HepG2 (cell line): Measurements from ENCODE around the gene TBC1D16. TPM values are rescaled to one million over a fixed set of nuclear protein-coding genes. Genes with fewer than 3 reads are reported as not detected.

Experiments used
- CTCF ChIP-seq: sonication (generic); formaldehyde crosslinking; IDR thresholded peaks from 2 replicates; pipeline ENCODE4 v1.5.0; 2020; ENCODE audit warnings: mild to moderate bottlenecking, missing genetic modification reagents, moderate library complexity
- FOSL2 ChIP-seq: sonication (generic); formaldehyde crosslinking; IDR thresholded peaks from 2 replicates; pipeline ENCODE4 v1.4.0; 2020; ENCODE audit warnings: missing genetic modification reagents
- GATAD1 ChIP-seq: IDR thresholded peaks from 2 replicates; pipeline ENCODE4 v1.6.1; 2016; ENCODE audit warnings: missing genetic modification reagents, missing compliant biosample characterization
- HINFP ChIP-seq: sonication (generic); formaldehyde crosslinking; IDR thresholded peaks from 2 replicates; pipeline ENCODE4 v1.4.0; 2020; ENCODE audit warnings: low read depth, mild to moderate bottlenecking, missing genetic modification reagents
- ZEB1 ChIP-seq: IDR thresholded peaks from 2 replicates; pipeline ENCODE4 v1.6.1; 2012; ENCODE audit warnings: mild to moderate bottlenecking, low read depth, inconsistent platforms; ENCODE audit not compliant: insufficient replicate concordance
- ZFX ChIP-seq: sonication (generic); formaldehyde crosslinking; IDR thresholded peaks from 2 replicates; pipeline ENCODE4 v1.4.0; 2020; ENCODE audit warnings: mild to moderate bottlenecking, low read depth, missing genetic modification reagents, moderate library complexity
- ZKSCAN1 ChIP-seq: fragments of 150-350 bp; IDR thresholded peaks from 2 replicates; pipeline ENCODE4 v1.6.1; 2014; ENCODE audit warnings: low read length
- ZNF251 ChIP-seq: sonication (generic); formaldehyde crosslinking; IDR thresholded peaks from 2 replicates; pipeline ENCODE4 v1.9.0; 2021; ENCODE audit warnings: mild to moderate bottlenecking, missing genetic modification reagents
- ZNF512B ChIP-seq: sonication (generic); formaldehyde crosslinking; IDR thresholded peaks from 2 replicates; pipeline ENCODE4 v1.5.1; 2020; ENCODE audit warnings: missing genetic modification reagents, mild to moderate bottlenecking, borderline replicate concordance
- ZSCAN5A ChIP-seq: sonication (generic); formaldehyde crosslinking; IDR thresholded peaks from 2 replicates; pipeline ENCODE4 v1.8.0; 2022; ENCODE audit warnings: mild to moderate bottlenecking, missing genetic modification reagents, borderline replicate concordance
- polyA plus RNA-seq, 8 experiments: library from polyadenylated mRNA; depleted of rRNA in 3 of 8; stranded (reverse) in 7 of 8; unstranded in 1 of 8; fragments of >200 nt; fragmentation: Illumina TruSeq in 4 of 8; extraction: Trizol in 4 of 8; gene quantifications; 2 replicates each; pipeline versions ENCODE4 v1.2.1 to v1.2.3, GENCODE V29; 2011 to 2016; ENCODE audit warnings: low read depth in 4 of 8, missing spikeins in 1 of 8, mixed read lengths in 1 of 8; ENCODE audit not compliant: insufficient read depth in 1 of 8
- total RNA-seq, 5 experiments: library from RNA; depleted of rRNA; stranded (reverse); fragments of >200 nt; fragmentation: Illumina TruSeq; extraction: Trizol; gene quantifications; 2 replicates each; pipeline ENCODE4 v1.2.3, GENCODE V29; 2016; ENCODE audit warnings: low read depth in 1 of 5
- TF ChIP-seq, protein P1 (sequence below): sonication (generic); formaldehyde crosslinking; IDR thresholded peaks from 2 replicates; pipeline ENCODE4 v1.5.0; 2020; ENCODE audit warnings: mild to moderate bottlenecking, missing genetic modification reagents
- TF ChIP-seq, protein P2 (sequence below): sonication (generic); formaldehyde crosslinking; IDR thresholded peaks from 2 replicates; pipeline ENCODE4 v1.8.0; 2022; ENCODE audit warnings: mild to moderate bottlenecking, missing genetic modification reagents; ENCODE audit not compliant: insufficient replicate concordance
- TF ChIP-seq, protein P3 (sequence below): sonication (generic); formaldehyde crosslinking; IDR thresholded peaks from 2 replicates; pipeline ENCODE4 v1.5.1; 2020; ENCODE audit warnings: missing genetic modification reagents, mild to moderate bottlenecking, borderline replicate concordance

Gene TBC1D16
- total and polyA plus RNA-seq, 2 of the 13 experiments (the other 11 are each of a cell fraction or from before 2014, with no cell fraction given): 14.9 to 24.9 TPM

DNA sequence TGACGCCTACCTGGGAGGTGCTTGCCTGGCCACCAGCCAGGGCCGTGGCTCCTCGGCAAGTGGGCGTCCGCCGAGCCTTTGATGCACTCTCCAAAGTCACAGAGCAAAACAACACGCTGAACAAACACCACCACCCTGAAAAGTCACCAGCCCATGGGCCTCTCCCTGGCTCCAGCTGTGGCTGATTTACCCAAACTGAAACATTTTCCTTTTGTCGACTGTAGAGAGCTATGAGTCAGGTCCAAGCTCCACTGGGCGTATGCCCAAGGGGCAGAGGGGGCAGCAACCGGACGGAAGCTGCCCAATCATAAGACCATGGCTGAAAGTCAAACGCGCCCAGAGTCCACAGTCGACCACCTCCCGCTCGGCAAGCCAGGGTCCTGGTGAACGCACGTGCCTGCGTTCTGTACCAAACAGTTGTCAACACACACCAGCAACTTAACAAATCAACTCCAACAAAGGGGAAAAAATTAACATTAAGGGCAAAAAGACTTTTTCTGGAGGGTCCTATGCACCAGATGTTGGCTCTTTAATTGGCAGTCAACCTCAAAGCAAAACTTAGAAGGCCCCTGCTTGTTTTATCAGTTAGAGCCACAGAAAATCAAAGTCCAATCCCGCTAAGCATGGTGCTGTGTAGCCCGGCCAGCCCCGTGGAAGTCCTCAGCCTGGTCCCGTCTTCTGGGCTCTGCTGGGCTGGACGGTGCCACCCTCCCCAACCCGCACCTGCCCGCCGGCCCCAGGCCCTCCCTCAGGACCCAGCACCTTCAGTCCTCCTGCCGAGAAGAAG is 47.3 kb downstream of the TBC1D16 start (continued):
- TF ChIP-seq, protein P1, sequence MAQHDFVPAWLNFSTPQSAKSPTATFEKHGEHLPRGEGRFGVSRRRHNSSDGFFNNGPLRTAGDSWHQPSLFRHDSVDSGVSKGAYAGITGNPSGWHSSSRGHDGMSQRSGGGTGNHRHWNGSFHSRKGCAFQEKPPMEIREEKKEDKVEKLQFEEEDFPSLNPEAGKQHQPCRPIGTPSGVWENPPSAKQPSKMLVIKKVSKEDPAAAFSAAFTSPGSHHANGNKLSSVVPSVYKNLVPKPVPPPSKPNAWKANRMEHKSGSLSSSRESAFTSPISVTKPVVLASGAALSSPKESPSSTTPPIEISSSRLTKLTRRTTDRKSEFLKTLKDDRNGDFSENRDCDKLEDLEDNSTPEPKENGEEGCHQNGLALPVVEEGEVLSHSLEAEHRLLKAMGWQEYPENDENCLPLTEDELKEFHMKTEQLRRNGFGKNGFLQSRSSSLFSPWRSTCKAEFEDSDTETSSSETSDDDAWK (CRISPR knock-in tag): no peak
- 0 out of 2 replicates have a peak, but pooled peaks have one; percentile 70 for TF ChIP-seq ZNF251 (CRISPR knock-in tag)
- TF ChIP-seq ZKSCAN1: no peak
- peak; percentile 70 for TF ChIP-seq GATAD1
- peak; percentile 83 for TF ChIP-seq ZFX (CRISPR knock-in tag)
- TF ChIP-seq ZNF512B: peak; percentile 78
- TF ChIP-seq, protein P2, sequence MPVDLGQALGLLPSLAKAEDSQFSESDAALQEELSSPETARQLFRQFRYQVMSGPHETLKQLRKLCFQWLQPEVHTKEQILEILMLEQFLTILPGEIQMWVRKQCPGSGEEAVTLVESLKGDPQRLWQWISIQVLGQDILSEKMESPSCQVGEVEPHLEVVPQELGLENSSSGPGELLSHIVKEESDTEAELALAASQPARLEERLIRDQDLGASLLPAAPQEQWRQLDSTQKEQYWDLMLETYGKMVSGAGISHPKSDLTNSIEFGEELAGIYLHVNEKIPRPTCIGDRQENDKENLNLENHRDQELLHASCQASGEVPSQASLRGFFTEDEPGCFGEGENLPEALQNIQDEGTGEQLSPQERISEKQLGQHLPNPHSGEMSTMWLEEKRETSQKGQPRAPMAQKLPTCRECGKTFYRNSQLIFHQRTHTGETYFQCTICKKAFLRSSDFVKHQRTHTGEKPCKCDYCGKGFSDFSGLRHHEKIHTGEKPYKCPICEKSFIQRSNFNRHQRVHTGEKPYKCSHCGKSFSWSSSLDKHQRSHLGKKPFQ (CRISPR knock-in tag): no peak
- peak; percentile 42 for TF ChIP-seq CTCF
- TF ChIP-seq, protein P3, sequence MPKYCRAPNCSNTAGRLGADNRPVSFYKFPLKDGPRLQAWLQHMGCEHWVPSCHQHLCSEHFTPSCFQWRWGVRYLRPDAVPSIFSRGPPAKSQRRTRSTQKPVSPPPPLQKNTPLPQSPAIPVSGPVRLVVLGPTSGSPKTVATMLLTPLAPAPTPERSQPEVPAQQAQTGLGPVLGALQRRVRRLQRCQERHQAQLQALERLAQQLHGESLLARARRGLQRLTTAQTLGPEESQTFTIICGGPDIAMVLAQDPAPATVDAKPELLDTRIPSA (CRISPR knock-in tag): no peak
- TF ChIP-seq ZSCAN5A (CRISPR knock-in tag): peak; percentile 63; the same call in 1 of the 2 replicates
- peak; percentile 95 for TF ChIP-seq FOSL2 (CRISPR knock-in tag)
- no peak for TF ChIP-seq ZEB1
- TF ChIP-seq HINFP (CRISPR knock-in tag): peak; percentile 94
